ENCODE measurements around the gene MXRA8.

The MXRA8 gene

GRCh38 chr1:1307261-1307922, 51.0 kb downstream of the MXRA8 start:
- DNase-seq (ENCODE audit: low spot score): no peak

GRCh38 chr1:1306661-1307260, 51.6 kb downstream of the MXRA8 start:
- DNase-seq (ENCODE audit: low spot score): no peak

GRCh38 chr1:1306070-1306660, 52.2 kb downstream of the MXRA8 start:
- DNase-seq (ENCODE audit: low spot score): no peak

GRCh38 chr1:1305300-1306069, 52.9 kb downstream of the MXRA8 start:
- peak; percentile 78 for DNase-seq (ENCODE audit: low spot score)

GRCh38 chr1:1304331-1305299, 53.7 kb downstream of the MXRA8 start:
- DNase-seq (ENCODE audit: low spot score): no peak

- no peak for DNase-seq (ENCODE audit: low spot score)
Observed at GRCh38 chr1:1303736-1304135, 54.6 kb downstream of the MXRA8 start.

- DNase-seq (ENCODE audit: low spot score): no peak
Observed at GRCh38 chr1:1302951-1303509, 55.3 kb downstream of the MXRA8 start.

All from CD4-positive, alpha-beta T cell treated with Interleukin-15 for 4 hours (primary cell).